ENCODE measurements around the gene ZG16B.

ZG16B gene

DNA sequence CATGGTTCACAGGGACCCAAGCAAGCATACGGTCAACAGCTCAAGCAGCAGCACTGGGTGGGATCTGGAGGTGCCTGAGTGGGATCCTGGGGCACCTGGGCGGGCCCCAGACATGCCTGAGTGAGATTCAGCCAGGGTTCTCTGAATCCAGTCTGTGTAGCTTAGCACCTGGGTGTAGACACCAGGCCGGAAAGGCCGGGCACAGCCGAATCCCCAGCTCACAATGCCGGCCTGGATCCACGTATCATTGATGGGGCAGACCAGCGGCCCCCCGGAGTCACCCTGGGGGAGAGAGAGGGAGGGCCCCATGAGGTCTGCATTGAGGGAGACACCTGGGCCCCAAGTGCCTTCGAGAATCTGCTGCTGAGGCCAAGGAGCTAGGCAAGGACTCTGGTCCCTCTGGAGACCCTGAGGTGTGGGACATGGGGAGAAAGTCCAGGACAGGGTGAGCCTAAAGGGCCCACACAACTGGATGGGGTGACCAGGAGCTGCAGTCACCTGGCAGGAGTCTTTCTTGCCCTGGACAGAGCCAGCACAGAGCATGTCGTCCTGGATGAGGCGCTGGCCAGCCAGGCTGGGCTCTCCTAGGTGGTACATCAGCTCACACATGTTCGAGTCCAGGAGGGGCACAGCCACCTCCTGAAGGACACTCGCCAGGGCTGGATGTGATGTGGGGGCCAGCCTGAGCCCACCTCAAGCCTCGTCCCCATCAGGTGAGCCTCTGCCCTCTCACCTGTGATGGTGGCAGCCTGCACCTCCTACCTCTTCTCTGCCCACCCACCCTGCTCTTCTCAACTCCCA, 9.7 kb downstream of the ZG16B start:
- in situ Hi-C loops (cut with HindIII; ENCODE audit: low pct_ligation_motif_present, low sequenced_read_pairs), result no loop called here
- no peak overlapping the region for H3K27ac ChIP-seq
- no peak for DNase-seq

DNA sequence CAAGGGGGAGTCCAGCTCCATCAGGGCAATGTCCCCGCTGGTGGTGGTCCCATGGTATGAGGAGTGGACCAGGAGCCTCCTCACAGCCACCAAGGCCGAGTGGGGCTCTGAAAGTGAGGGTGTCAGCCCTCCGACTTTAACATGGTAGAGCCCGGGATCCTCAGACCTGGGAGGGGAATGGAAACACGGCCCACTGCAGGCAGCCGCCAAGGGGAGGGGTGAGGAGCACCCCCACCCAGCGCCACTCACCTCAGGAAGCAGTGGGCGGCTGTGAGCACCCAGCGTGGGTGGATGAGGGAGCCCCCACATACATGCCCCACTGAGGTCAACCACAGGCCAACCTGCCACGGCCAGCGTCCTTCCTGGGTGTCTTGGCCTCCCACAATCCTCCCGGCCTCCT, 10.8 kb downstream of the ZG16B start:
- in situ Hi-C loops (cut with HindIII; ENCODE audit: low pct_ligation_motif_present, low sequenced_read_pairs), result no loop called here
- Histone ChIP-seq H3K27ac (no peak overlapping the region), H3K36me3 (replicated peaks) (no peaks in the 10 kb centered on the region), H3K27me3 (replicated peaks) (no peaks in the 10 kb centered on the region), H3K4me3 (ENCODE audit: low read depth, low read length) (no peak overlapping the region)
- no peak for DNase-seq
- TF ChIP-seq, protein P1, sequence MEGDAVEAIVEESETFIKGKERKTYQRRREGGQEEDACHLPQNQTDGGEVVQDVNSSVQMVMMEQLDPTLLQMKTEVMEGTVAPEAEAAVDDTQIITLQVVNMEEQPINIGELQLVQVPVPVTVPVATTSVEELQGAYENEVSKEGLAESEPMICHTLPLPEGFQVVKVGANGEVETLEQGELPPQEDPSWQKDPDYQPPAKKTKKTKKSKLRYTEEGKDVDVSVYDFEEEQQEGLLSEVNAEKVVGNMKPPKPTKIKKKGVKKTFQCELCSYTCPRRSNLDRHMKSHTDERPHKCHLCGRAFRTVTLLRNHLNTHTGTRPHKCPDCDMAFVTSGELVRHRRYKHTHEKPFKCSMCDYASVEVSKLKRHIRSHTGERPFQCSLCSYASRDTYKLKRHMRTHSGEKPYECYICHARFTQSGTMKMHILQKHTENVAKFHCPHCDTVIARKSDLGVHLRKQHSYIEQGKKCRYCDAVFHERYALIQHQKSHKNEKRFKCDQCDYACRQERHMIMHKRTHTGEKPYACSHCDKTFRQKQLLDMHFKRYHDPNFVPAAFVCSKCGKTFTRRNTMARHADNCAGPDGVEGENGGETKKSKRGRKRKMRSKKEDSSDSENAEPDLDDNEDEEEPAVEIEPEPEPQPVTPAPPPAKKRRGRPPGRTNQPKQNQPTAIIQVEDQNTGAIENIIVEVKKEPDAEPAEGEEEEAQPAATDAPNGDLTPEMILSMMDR (IDR thresholded peaks at IDR 0.05; ENCODE audit: low read depth, low read length, missing control alignments), result no peak

More for the DNA sequence above, 9.7 kb downstream of the ZG16B start:
- H3K27me3 ChIP-seq (replicated peaks), result no peaks in the 10 kb centered on the region
- TF ChIP-seq, protein P1 (IDR thresholded peaks at IDR 0.05; ENCODE audit: low read depth, low read length, missing control alignments), result no peak
- no peak overlapping the region for H3K4me3 ChIP-seq (ENCODE audit: low read depth, low read length)
- no peaks in the 10 kb centered on the region for H3K36me3 ChIP-seq (replicated peaks)

DNA sequence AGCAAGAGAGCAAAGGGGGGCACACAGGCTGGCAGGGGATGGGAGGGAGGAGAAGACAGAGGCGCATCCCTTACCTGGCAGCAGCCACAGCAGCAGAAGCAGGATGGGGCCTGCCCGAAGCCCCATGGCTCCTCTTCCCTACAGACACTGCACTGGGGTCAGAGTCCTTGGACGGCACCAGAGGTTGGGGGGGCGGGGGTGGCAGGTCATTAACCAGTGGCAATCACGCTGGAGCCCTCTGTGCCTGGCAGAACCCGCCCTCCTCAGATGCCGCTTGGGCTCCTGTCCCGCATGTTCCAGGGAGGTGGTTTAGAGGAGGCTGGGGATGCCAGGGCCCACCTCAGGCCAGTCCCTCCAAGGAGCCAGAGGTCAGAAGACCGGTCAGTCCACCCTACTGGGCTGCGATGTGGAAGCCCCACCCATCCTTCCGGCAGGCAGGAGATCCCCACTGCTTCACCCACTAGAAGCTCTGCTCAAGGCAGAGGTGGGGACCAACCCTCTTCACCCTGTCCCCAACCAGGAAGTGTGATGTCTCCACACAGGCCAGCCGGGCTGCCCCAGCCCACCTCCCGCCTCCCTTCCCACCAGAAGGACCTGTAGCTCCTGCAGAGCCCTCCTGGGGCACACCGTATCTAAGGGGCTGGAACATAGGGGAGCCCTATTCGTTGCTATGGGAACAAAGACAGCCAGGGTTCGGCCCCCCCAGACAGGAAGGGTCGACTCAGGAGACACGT, 11.7 kb downstream of the ZG16B start:
- Histone ChIP-seq H3K27me3 (replicated peaks) (no peaks in the 10 kb centered on the region), H3K36me3 (replicated peaks) (no peaks in the 10 kb centered on the region), H3K27ac (no peak overlapping the region), H3K4me3 (ENCODE audit: low read depth, low read length) (no peak overlapping the region)
- no peak for DNase-seq
- in situ Hi-C loops (cut with HindIII; ENCODE audit: low pct_ligation_motif_present, low sequenced_read_pairs), result no loop called here
- TF ChIP-seq, protein P1 (IDR thresholded peaks at IDR 0.05; ENCODE audit: low read depth, low read length, missing control alignments), result no peak

DNA sequence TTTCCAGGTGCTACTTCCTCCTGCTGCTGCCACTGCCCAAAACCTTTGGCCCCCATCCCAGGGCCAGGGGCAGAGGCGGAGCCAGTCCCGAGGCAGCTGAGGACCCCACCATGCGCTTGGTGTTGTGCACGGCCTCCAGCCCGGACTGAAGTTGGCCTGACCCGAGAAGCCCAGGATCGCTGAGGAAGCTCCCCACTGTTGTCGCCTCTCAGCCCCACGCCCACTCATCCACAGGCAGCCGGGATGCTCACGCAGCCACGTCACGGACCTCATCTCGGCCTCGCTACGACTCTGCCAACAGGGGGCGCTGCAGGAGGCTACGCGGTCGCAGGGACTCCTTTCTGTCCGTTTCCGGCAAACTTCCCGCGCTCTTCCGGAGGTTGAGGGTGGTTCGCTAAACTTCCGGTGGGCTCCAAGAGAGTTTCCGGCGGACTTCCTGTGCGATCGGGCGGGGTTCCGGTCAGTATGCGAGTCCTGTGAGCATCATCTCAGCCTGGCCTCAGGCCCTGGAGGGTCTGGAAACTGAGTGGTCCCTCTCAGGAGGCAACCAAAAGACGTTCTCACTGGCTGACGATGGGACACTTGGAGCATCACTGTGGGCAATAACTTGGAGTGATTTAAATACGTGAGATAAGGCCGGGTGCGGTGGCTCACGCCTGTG, 12.4 kb downstream of the ZG16B start:
- Histone ChIP-seq H3K36me3 (replicated peaks) (no peaks in the 10 kb centered on the region), H3K27ac (no peak overlapping the region), H3K27me3 (replicated peaks) (no peaks in the 10 kb centered on the region), H3K4me3 (ENCODE audit: low read depth, low read length) (peak overlapping the region; percentile 10)
- TF ChIP-seq, protein P1 (IDR thresholded peaks at IDR 0.05; ENCODE audit: low read depth, low read length, missing control alignments), result peak; percentile 71
- no peak for DNase-seq
- in situ Hi-C loops (cut with HindIII; ENCODE audit: low pct_ligation_motif_present, low sequenced_read_pairs), result no loop called here

DNA sequence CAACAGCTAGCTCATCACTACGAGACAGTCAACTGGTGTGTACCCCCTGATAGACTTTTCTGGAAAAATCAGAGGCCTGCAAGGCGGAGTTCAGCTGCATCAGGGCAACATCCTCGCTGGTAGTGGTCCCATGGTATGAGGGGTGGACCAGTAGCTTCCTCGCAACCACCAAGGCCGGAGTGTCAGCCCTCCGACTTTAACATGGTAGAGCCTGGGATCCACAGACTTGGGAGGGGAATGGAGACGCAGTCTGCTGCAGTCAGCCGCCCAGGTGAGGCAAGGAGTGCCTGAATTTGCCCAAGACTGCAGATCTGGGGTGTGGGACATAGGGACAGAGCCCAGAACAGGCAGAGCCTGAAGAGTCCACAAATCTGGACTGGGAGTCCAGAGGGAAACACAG, 13.4 kb downstream of the ZG16B start:
- H3K27me3 ChIP-seq (replicated peaks), result no peaks in the 10 kb centered on the region
- H3K4me3 ChIP-seq (ENCODE audit: low read depth, low read length), result no peak overlapping the region
- in situ Hi-C loops (cut with HindIII; ENCODE audit: low pct_ligation_motif_present, low sequenced_read_pairs), result no loop called here
- no peak overlapping the region for H3K27ac ChIP-seq
- DNase-seq, result no peak
- TF ChIP-seq, protein P1 (IDR thresholded peaks at IDR 0.05; ENCODE audit: low read depth, low read length, missing control alignments), result no peak
- H3K36me3 ChIP-seq (replicated peaks), result no peaks in the 10 kb centered on the region

Data from brain microvascular endothelial cell (primary cell).